SK-N-SH (cell line): ENCODE measurements around the gene RNF214. TPM values are rescaled to one million over a fixed set of nuclear protein-coding genes. Genes with fewer than 3 reads are reported as not detected.

Source experiments
- CTCF ChIA-PET: fragments of 300-600, 350-600 bp; formaldehyde crosslinking; extraction: SDS; loops from one replicate; lab custom pipeline; 2021; lab: Yijun Ruan, JAX
- POLR2A ChIA-PET: fragments of 350-600 bp; sonication (Branson Sonifier 250); formaldehyde crosslinking; extraction: SDS; loops from one replicate; lab custom pipeline; 2020; ENCODE audit warnings: antibody characterized with exemption, inconsistent platforms; lab: Yijun Ruan, JAX
- DNase-seq: peaks from one replicate; pipeline ENCODE4 v3.0.0; 2012
- H2AFZ ChIP-seq: fragments of 200-600 bp; sonication (generic); 2 replicates; pipeline ENCODE4 v1.8.1; 2016; ENCODE audit warnings: antibody characterized with exemption, mild to moderate bottlenecking, low read depth
- H3F3A ChIP-seq: fragments of 200-600 bp; sonication (generic); replicated peaks from 2 replicates; pipeline ENCODE3; 2016; ENCODE audit warnings: antibody characterized with exemption, mild to moderate bottlenecking; ENCODE audit not compliant: insufficient read depth
- H3K27ac ChIP-seq, 2 experiments: fragments of 200-500 bp in 1 of 2; fragments of 200-600 bp in 1 of 2; sonication (Bioruptor generic) in 1 of 2; sonication (generic), shearing (Covaris generic) in 1 of 2; 2 replicates each; pipeline versions ENCODE4 v1.5.1 to v1.6.1; 2014 to 2016; ENCODE audit warnings: low read depth in 2 of 2, inconsistent platforms in 1 of 2, low read length in 1 of 2, mild to moderate bottlenecking in 1 of 2, mixed read lengths in 1 of 2
- H3K27me3 ChIP-seq: fragments of 200-600 bp; sonication (generic), shearing (Covaris generic); 2 replicates; pipeline ENCODE4 v1.6.1; 2016; ENCODE audit warnings: mixed run types; ENCODE audit not compliant: insufficient read depth
- H3K36me3 ChIP-seq, 2 experiments: fragments of 200-500 bp in 1 of 2; fragments of 200-600 bp in 1 of 2; sonication (Bioruptor generic) in 1 of 2; sonication (generic) in 1 of 2; replicated peaks in 1 of 2; 2 replicates each; pipeline versions ENCODE3 to v1.5.1; 2014 to 2016; ENCODE audit warnings: low read length in 1 of 2, mild to moderate bottlenecking in 1 of 2; ENCODE audit not compliant: insufficient read depth in 2 of 2, control insufficient read depth in 1 of 2
- H3K4me1 ChIP-seq, 2 experiments: fragments of 200-500 bp in 1 of 2; fragments of 200-600 bp in 1 of 2; sonication (Bioruptor generic) in 1 of 2; sonication (generic), shearing (Covaris generic) in 1 of 2; 2 replicates each; pipeline versions ENCODE4 v1.5.1 to v1.6.1; 2014 to 2016; ENCODE audit warnings: low read depth in 1 of 2, low read length in 1 of 2, mixed run types in 1 of 2; ENCODE audit not compliant: insufficient read depth in 2 of 2, control insufficient read depth in 1 of 2
- H3K4me2 ChIP-seq: fragments of 200-600 bp; sonication (generic), shearing (Covaris generic); 2 replicates; pipeline ENCODE4 v1.6.1; 2017; ENCODE audit warnings: mixed run types
- H3K4me3 ChIP-seq, 2 experiments: fragments of 200-500 bp in 1 of 2; fragments of 200-600 bp in 1 of 2; sonication (Bioruptor generic) in 1 of 2; sonication (generic), shearing (Covaris generic) in 1 of 2; 2 replicates each; pipeline versions ENCODE4 v1.5.1 to v1.8.1; 2014 to 2016; ENCODE audit warnings: low read depth in 2 of 2, inconsistent platforms in 1 of 2, low read length in 1 of 2, mild to moderate bottlenecking in 1 of 2, mixed read lengths in 1 of 2, moderate library complexity in 1 of 2
- H3K79me2 ChIP-seq: fragments of 200-600 bp; sonication (generic); 2 replicates; pipeline ENCODE4 v1.8.1; 2017; ENCODE audit warnings: mild to moderate bottlenecking; ENCODE audit not compliant: insufficient read depth
- H3K9ac ChIP-seq: fragments of 200-600 bp; sonication (generic); 2 replicates; pipeline ENCODE4 v1.6.1; 2017; ENCODE audit warnings: mixed run types
- H3K9me2 ChIP-seq: fragments of 200-600 bp; sonication (generic); 2 replicates; pipeline ENCODE4 v1.6.1; 2017; ENCODE audit warnings: mixed run types
- H3K9me3 ChIP-seq: fragments of 200-600 bp; sonication (generic); 2 replicates; pipeline ENCODE4 v1.6.1; 2017; ENCODE audit warnings: mixed run types, mild to moderate bottlenecking, moderate library complexity
- H4K20me1 ChIP-seq: fragments of 200-600 bp; sonication (generic); 2 replicates; pipeline ENCODE4 v1.6.1; 2017; ENCODE audit warnings: mild to moderate bottlenecking, mixed run types; ENCODE audit not compliant: insufficient read depth
- CTCF ChIP-seq: fragments of 200-600 bp; sonication (generic); IDR thresholded peaks from 2 replicates; pipeline ENCODE4 v1.6.1; 2017; ENCODE audit warnings: antibody characterized with exemption, mild to moderate bottlenecking, moderate library complexity
- ELF1 ChIP-seq: IDR thresholded peaks from 2 replicates; pipeline ENCODE4 v1.4.0; 2012
- EP300 ChIP-seq, 2 experiments: IDR thresholded peaks; 2 replicates each; pipeline versions ENCODE4 v1.4.0 to v1.6.1; 2012; ENCODE audit warnings: borderline replicate concordance in 1 of 2, low read depth in 1 of 2, low read length in 1 of 2
- EZH2phosphoT487 ChIP-seq: fragments of 200-600 bp; sonication (generic); IDR thresholded peaks from 2 replicates; pipeline ENCODE4 v1.6.1; 2017; ENCODE audit warnings: low read depth, mixed run types, mild to moderate bottlenecking, antibody characterized with exemption, moderate library complexity, borderline replicate concordance
- FOSL2 ChIP-seq: IDR thresholded peaks from 2 replicates; pipeline ENCODE4 v1.4.0; 2012; ENCODE audit warnings: low read depth, mild to moderate bottlenecking, moderate library complexity, borderline replicate concordance
- FOXJ3 ChIP-seq: sonication (generic); formaldehyde crosslinking; IDR thresholded peaks from 2 replicates; pipeline ENCODE4 v1.5.1; 2020; ENCODE audit warnings: mild to moderate bottlenecking, missing genetic modification reagents
- FOXM1 ChIP-seq: IDR thresholded peaks from 2 replicates; pipeline ENCODE4 v1.4.0; 2012; ENCODE audit warnings: low read depth, mild to moderate bottlenecking
- GABPA ChIP-seq: IDR thresholded peaks from 2 replicates; pipeline ENCODE4 v1.4.0; 2012; ENCODE audit warnings: low read depth, mild to moderate bottlenecking
- GATA2 ChIP-seq: sonication (generic); formaldehyde crosslinking; IDR thresholded peaks from 2 replicates; pipeline ENCODE4 v1.5.0; 2020; ENCODE audit warnings: mild to moderate bottlenecking, missing genetic modification reagents
- MEF2A ChIP-seq: IDR thresholded peaks from 2 replicates; pipeline ENCODE4 v1.4.0; 2012; ENCODE audit warnings: low read depth, borderline replicate concordance
- PBX3 ChIP-seq: IDR thresholded peaks from 2 replicates; pipeline ENCODE4; 2012
- RAD21 ChIP-seq: IDR thresholded peaks from 2 replicates; pipeline ENCODE4 v1.6.1; 2012; ENCODE audit warnings: mild to moderate bottlenecking, low read length
- RCOR1 ChIP-seq: fragments of 150-350 bp; IDR thresholded peaks from 2 replicates; pipeline ENCODE4 v1.6.1; 2017; ENCODE audit warnings: antibody characterized with exemption, low read length
- RFX5 ChIP-seq: IDR thresholded peaks from 2 replicates; pipeline ENCODE4 v1.6.1; 2012; ENCODE audit warnings: mild to moderate bottlenecking, improper control_type of control experiment, low read length
- USF1 ChIP-seq: IDR thresholded peaks from 2 replicates; pipeline ENCODE4 v1.4.0; 2012; ENCODE audit warnings: low read depth, borderline replicate concordance
- USF2 ChIP-seq: fragments of 150-350 bp; IDR thresholded peaks from 2 replicates; pipeline ENCODE4 v1.6.1; 2017; ENCODE audit warnings: antibody characterized with exemption, low read length, low read depth, borderline replicate concordance
- YY1 ChIP-seq: IDR thresholded peaks from 2 replicates; pipeline ENCODE4 v1.4.0; 2012; ENCODE audit warnings: low read depth, mild to moderate bottlenecking
- ZBTB33 ChIP-seq: IDR thresholded peaks from 2 replicates; pipeline ENCODE4 v1.4.0; 2012; ENCODE audit warnings: low read depth, borderline replicate concordance
- WGBS: methylation state at CpG from one replicate; pipeline ENCODE4 v1.1.6; 2017; ENCODE audit warnings: low lambda C conversion rate; 5-methylcytosine and 5-hydroxymethylcytosine counted together
- polyA plus RNA-seq, 3 experiments: library from polyadenylated mRNA; depleted of rRNA; stranded (reverse); fragments of >200 nt; gene quantifications; 2 replicates each; pipeline ENCODE4 v1.2.3, GENCODE V29; 2012

The RNF214 gene
- polyA plus RNA-seq, 1 of the 3 experiments (the other 2 are of a cell fraction) = 15.4 TPM

- TF ChIP-seq CTCF (no peak), FOXJ3 (CRISPR knock-in tag) (no peak), GATA2 (CRISPR knock-in tag) (no peak), ELF1 (no peak), RAD21 (no peak), GABPA (no peak), ZBTB33 (no peak), PBX3 (peak; percentile 87)
- TF ChIP-seq, all 33 proteins: peak for 8
These were observed 41.2 kb downstream of the RNF214 start (continued) for GRCh38 chr11:117273550-117274289.

- ChIA-PET POLR2A (no interaction called here), CTCF (no interaction called here)
- no peak for DNase-seq
- peaks cover 12 to 23% of the 10 kb centered on the region in 2 experiments for H3K36me3 ChIP-seq
- H3K27me3 ChIP-seq = no peaks in the 10 kb centered on the region
- H3K9ac ChIP-seq = no peak overlapping the region
- no peaks in the 10 kb centered on the region for H3K9me2 ChIP-seq
- H3F3A ChIP-seq = peaks cover 60% of the 10 kb centered on the region
- no peak overlapping the region for H3K4me3 ChIP-seq
- no peak overlapping the region for H3K27ac ChIP-seq
- H3K79me2 ChIP-seq = peaks cover 3% of the 10 kb centered on the region
- 89% methylated on average over 2 of the region's 2 CpGs for WGBS
- H3K4me2 ChIP-seq = no peak overlapping the region
- no peak overlapping the region for H2AFZ ChIP-seq
- no peaks in the 10 kb centered on the region for H3K9me3 ChIP-seq
- H4K20me1 ChIP-seq = no peaks in the 10 kb centered on the region; the same call in 1 of the 2 replicates
- H3K4me1 ChIP-seq = peaks cover 0 to 32% of the 10 kb centered on the region in 2 experiments; a peak in 2 of 4 replicates
- no peak for TF ChIP-seq FOXJ3 (CRISPR knock-in tag)
- TF ChIP-seq EP300 (IDR thresholded peaks at IDR 0.05; ENCODE audit: borderline replicate concordance in 1 of 2, low read depth in 1 of 2, low read length in 1 of 2) = no peak
- TF ChIP-seq FOXM1 = no peak
- TF ChIP-seq RCOR1 = no peak
- no peak for TF ChIP-seq FOSL2
- TF ChIP-seq USF1 = no peak
- no peak for TF ChIP-seq RFX5
- no peak for TF ChIP-seq USF2
- TF ChIP-seq YY1 = no peak
- no peak for TF ChIP-seq ZBTB33
- no peak for TF ChIP-seq EZH2phosphoT487
- no peak for TF ChIP-seq MEF2A
These were observed 45.9 kb downstream of the RNF214 start for GRCh38 chr11:117278347-117278746.
